NB4 (cell line): Measurements from ENCODE around the gene PSG1.

Experiments
- CTCF ChIP-seq: IDR thresholded peaks from one replicate; pipeline ENCODE4 v1.5.1; 2012; ENCODE audit warnings: low read depth, low read length
- MYC ChIP-seq: IDR thresholded peaks from 2 replicates; pipeline ENCODE4 v1.6.1; 2011; ENCODE audit warnings: low read depth, low read length

DNA sequence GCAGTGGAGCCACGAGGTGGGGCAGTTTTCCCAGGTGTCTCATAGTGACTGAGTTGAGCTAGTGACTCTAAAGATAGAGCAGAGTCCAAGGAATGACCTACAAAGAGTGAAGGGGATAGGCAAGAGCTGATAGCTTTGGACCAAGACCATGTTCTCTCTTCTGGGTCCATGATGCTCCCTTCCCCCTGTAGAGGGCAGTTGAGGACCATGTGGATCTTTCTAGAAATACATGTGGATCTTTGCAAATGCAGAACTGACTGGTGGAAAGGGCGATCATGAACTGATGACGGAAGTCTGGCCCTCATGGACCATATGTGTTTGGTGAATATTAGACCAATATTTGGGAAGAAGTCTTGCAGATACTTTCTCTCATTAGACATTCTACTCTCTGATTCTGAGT, 6.9 kb downstream of the PSG1 start:
- no peak for TF ChIP-seq CTCF
- TF ChIP-seq MYC = no peak
